ENCODE data around the gene NCCRP1. TPM values are rescaled to one million over a fixed set of nuclear protein-coding genes. Genes with fewer than 3 reads are reported as not detected.

The NCCRP1 gene, protein sequence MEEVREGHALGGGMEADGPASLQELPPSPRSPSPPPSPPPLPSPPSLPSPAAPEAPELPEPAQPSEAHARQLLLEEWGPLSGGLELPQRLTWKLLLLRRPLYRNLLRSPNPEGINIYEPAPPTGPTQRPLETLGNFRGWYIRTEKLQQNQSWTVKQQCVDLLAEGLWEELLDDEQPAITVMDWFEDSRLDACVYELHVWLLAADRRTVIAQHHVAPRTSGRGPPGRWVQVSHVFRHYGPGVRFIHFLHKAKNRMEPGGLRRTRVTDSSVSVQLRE
- polyA plus RNA-seq, result 100 to 1,000 TPM; 296 to 510 TPM

GRCh38 chr19:39196860-39197562, at the start of gene NCCRP1:
TSS of gene NCCRP1 (plus strand) at chr19:39196964. CDS start at chr19:39196983, 19 bp downstream.
- 4 to 5% methylated on average over 22 to 51 of the region's 51 CpGs for WGBS, 2 donors
- Histone ChIP-seq H3K27me3 (ENCODE audit: control insufficient read depth in 1 of 2, insufficient read depth in 2 of 2, low read length in 2 of 2) (no peaks in the 10 kb centered on the region), H3K27ac (ENCODE audit: low read depth in 2 of 2, low read length in 1 of 2) (peak within 1 kb of the TSS; percentile 73 to 83), H3K9me3 (ENCODE audit: control insufficient read depth in 2 of 2, insufficient read depth in 1 of 2, low read depth in 1 of 2, low read length in 1 of 2) (peaks cover 0 to 6% of the 10 kb centered on the region in 2 donors), H3K4me3 (ENCODE audit: low read depth in 1 of 2, low read length in 2 of 2) (peak within 1 kb of the TSS; percentile 59 to 61), H3K36me3 (ENCODE audit: control insufficient read depth in 2 of 2, insufficient read depth in 2 of 2, low read length in 1 of 2) (peaks cover 0 to 6% of the 10 kb centered on the region in 2 donors), H3K4me1 (ENCODE audit: control insufficient read depth in 2 of 2, insufficient read depth in 2 of 2, low read length in 1 of 2) (peaks cover 0 to 16% of the 10 kb centered on the region in 2 donors)

DNA sequence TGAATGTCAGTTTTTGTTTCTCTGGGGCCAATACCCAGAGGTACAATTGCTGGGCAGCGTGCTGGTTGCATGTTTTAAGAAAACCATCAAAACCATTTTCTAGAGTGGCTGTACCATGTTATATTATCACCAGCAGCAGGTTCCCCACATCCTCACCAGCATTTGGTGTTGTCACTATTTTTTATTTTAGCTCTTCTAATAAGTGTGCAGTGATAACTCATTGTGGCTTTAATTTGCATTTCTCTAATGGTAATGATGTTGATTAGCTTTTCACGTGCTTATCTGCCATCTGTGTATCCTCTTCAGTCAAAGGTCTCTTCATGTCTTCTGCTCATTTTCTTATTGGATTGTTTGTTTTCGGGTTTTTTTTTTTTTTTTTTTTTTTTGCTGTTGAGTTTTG, 49.3 kb upstream of the NCCRP1 start:
- H3K27me3 ChIP-seq (ENCODE audit: control insufficient read depth in 1 of 2, insufficient read depth in 2 of 2, low read length in 2 of 2), result no peaks in the 10 kb centered on the region
- H3K4me1 ChIP-seq (ENCODE audit: control insufficient read depth in 2 of 2, insufficient read depth in 2 of 2, low read length in 1 of 2), result peaks cover 9 to 17% of the 10 kb centered on the region in 2 donors
- 86 to 94% methylated on average over 3 of the region's 3 CpGs for WGBS, 2 donors
- H3K4me3 ChIP-seq (ENCODE audit: low read depth in 1 of 2, low read length in 2 of 2), result no peak overlapping the region
- H3K36me3 ChIP-seq (ENCODE audit: control insufficient read depth in 2 of 2, insufficient read depth in 2 of 2, low read length in 1 of 2), result no peaks in the 10 kb centered on the region
- H3K9me3 ChIP-seq (ENCODE audit: control insufficient read depth in 2 of 2, insufficient read depth in 1 of 2, low read depth in 1 of 2, low read length in 1 of 2), result no peaks in the 10 kb centered on the region
- H3K27ac ChIP-seq (ENCODE audit: low read depth in 2 of 2, low read length in 1 of 2), result no peak overlapping the region

DNA sequence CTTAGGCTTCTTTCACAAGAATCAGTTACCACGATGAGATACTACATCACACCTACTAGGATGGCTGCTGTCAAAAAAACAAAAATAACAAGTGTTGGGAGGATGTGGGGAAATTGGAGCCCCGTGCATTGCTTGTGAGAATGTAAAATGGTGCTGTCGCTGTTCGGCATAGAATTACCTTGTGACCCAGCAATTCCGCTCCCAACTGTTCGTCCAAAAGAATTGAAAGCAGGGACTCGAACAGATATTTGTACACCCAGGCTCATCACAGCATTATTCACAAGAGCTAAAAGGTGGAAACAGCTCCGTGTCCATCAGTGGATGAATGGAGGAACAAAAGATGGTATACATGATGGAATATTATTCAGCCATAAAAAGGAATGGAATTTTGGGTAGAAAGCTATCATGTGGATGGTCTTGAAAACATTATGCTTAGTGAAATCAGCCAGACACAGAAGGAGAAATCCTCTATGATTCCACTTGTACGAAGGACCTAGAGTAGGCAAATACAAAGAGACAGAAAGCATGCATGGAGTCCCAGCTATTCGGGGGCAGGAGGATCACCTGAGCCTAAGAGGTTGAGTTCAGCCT, 47.7 kb upstream of the NCCRP1 start:
- peaks cover 9 to 20% of the 10 kb centered on the region in 2 donors for H3K4me1 ChIP-seq (ENCODE audit: control insufficient read depth in 2 of 2, insufficient read depth in 2 of 2, low read length in 1 of 2)
- H3K27me3 ChIP-seq (ENCODE audit: control insufficient read depth in 1 of 2, insufficient read depth in 2 of 2, low read length in 2 of 2), result no peaks in the 10 kb centered on the region
- 96 to 98% methylated on average over 10 of the region's 10 CpGs for WGBS, 2 donors
- H3K36me3 ChIP-seq (ENCODE audit: control insufficient read depth in 2 of 2, insufficient read depth in 2 of 2, low read length in 1 of 2), result peaks cover 0 to 2% of the 10 kb centered on the region in 2 donors
- H3K4me3 ChIP-seq (ENCODE audit: low read depth in 1 of 2, low read length in 2 of 2), result no peak overlapping the region
- no peak overlapping the region for H3K27ac ChIP-seq (ENCODE audit: low read depth in 2 of 2, low read length in 1 of 2)
- H3K9me3 ChIP-seq (ENCODE audit: control insufficient read depth in 2 of 2, insufficient read depth in 1 of 2, low read depth in 1 of 2, low read length in 1 of 2), result no peaks in the 10 kb centered on the region

DNA sequence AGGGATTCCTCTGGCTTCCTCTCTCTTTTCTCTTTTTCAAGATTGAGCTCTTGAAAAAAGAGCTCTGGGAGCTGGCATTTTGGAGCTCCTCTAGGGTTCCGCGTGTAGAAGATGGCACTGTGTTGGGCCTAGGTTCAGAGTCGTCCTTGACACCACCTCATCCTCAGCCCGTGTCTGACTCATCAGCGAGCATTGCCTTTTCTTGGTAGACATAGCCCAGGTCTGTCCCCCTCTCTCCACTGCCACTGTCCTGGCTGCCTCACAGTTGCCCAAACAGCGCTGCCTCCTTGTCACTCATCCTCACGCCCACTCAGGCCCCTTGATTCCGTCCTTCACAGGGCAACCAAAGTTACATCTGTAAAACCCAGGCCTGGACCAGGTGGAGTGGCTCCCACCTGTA, 46.5 kb upstream of the NCCRP1 start:
- H3K27me3 ChIP-seq (ENCODE audit: control insufficient read depth in 1 of 2, insufficient read depth in 2 of 2, low read length in 2 of 2), result no peaks in the 10 kb centered on the region
- WGBS, 2 donors, result 93 to 94% methylated on average over 8 of the region's 8 CpGs
- H3K9me3 ChIP-seq (ENCODE audit: control insufficient read depth in 2 of 2, insufficient read depth in 1 of 2, low read depth in 1 of 2, low read length in 1 of 2), result no peaks in the 10 kb centered on the region
- H3K27ac ChIP-seq (ENCODE audit: low read depth in 2 of 2, low read length in 1 of 2), result no peak overlapping the region
- no peak overlapping the region for H3K4me3 ChIP-seq (ENCODE audit: low read depth in 1 of 2, low read length in 2 of 2)
- peaks cover 7 to 21% of the 10 kb centered on the region in 2 donors for H3K4me1 ChIP-seq (ENCODE audit: control insufficient read depth in 2 of 2, insufficient read depth in 2 of 2, low read length in 1 of 2)
- peaks cover 0 to 3% of the 10 kb centered on the region in 2 donors for H3K36me3 ChIP-seq (ENCODE audit: control insufficient read depth in 2 of 2, insufficient read depth in 2 of 2, low read length in 1 of 2)

- Histone ChIP-seq H3K9me3 (ENCODE audit: control insufficient read depth in 2 of 2, insufficient read depth in 1 of 2, low read depth in 1 of 2, low read length in 1 of 2) (no peaks in the 10 kb centered on the region), H3K27me3 (ENCODE audit: control insufficient read depth in 1 of 2, insufficient read depth in 2 of 2, low read length in 2 of 2) (no peaks in the 10 kb centered on the region), H3K4me3 (ENCODE audit: low read depth in 1 of 2, low read length in 2 of 2) (no peak overlapping the region), H3K36me3 (ENCODE audit: control insufficient read depth in 2 of 2, insufficient read depth in 2 of 2, low read length in 1 of 2) (peaks cover 0 to 5% of the 10 kb centered on the region in 2 donors), H3K4me1 (ENCODE audit: control insufficient read depth in 2 of 2, insufficient read depth in 2 of 2, low read length in 1 of 2) (peaks cover 7 to 22% of the 10 kb centered on the region in 2 donors), H3K27ac (ENCODE audit: low read depth in 2 of 2, low read length in 1 of 2) (no peak overlapping the region)
- WGBS, 2 donors, result 86 to 88% methylated on average over 26 of the region's 26 CpGs
Measured at GRCh38 chr19:39150807-39151600, 45.8 kb upstream of the NCCRP1 start.

DNA sequence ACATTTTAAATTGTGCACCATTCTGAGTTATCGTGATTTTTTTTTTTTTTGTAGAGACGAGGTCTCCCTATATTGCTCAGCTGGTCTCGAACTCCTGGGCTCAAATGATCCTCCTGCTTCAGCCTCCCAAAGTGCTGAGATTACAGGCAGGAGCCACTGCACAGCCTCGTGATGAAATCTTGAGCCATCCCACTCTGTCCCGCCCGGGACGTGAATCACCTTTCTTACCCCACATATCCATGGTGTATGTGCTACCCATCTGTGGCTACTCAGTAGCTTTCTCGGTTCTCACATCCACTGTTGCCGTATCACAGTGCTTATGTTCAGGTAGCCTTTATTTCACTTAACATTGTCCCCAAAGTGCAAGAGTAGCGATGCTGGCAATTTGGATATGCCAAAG, 44.7 kb upstream of the NCCRP1 start:
- WGBS, 2 donors, result 80 to 87% methylated on average over 10 of the region's 10 CpGs
- no peak overlapping the region for H3K4me3 ChIP-seq (ENCODE audit: low read depth in 1 of 2, low read length in 2 of 2)
- H3K36me3 ChIP-seq (ENCODE audit: control insufficient read depth in 2 of 2, insufficient read depth in 2 of 2, low read length in 1 of 2), result peaks cover 0 to 5% of the 10 kb centered on the region in 2 donors
- no peaks in the 10 kb centered on the region for H3K9me3 ChIP-seq (ENCODE audit: control insufficient read depth in 2 of 2, insufficient read depth in 1 of 2, low read depth in 1 of 2, low read length in 1 of 2)
- no peaks in the 10 kb centered on the region for H3K27me3 ChIP-seq (ENCODE audit: control insufficient read depth in 1 of 2, insufficient read depth in 2 of 2, low read length in 2 of 2)
- no peak overlapping the region for H3K27ac ChIP-seq (ENCODE audit: low read depth in 2 of 2, low read length in 1 of 2)
- peaks cover 17 to 31% of the 10 kb centered on the region in 2 donors for H3K4me1 ChIP-seq (ENCODE audit: control insufficient read depth in 2 of 2, insufficient read depth in 2 of 2, low read length in 1 of 2)

GRCh38 chr19:39154100-39154628, 42.6 kb upstream of the NCCRP1 start:
- no peaks in the 10 kb centered on the region for H3K9me3 ChIP-seq (ENCODE audit: control insufficient read depth in 2 of 2, insufficient read depth in 1 of 2, low read depth in 1 of 2, low read length in 1 of 2)
- peaks cover 0 to 10% of the 10 kb centered on the region in 2 donors for H3K36me3 ChIP-seq (ENCODE audit: control insufficient read depth in 2 of 2, insufficient read depth in 2 of 2, low read length in 1 of 2)
- no peaks in the 10 kb centered on the region for H3K27me3 ChIP-seq (ENCODE audit: control insufficient read depth in 1 of 2, insufficient read depth in 2 of 2, low read length in 2 of 2)
- no peak overlapping the region for H3K4me3 ChIP-seq (ENCODE audit: low read depth in 1 of 2, low read length in 2 of 2)
- H3K4me1 ChIP-seq (ENCODE audit: control insufficient read depth in 2 of 2, insufficient read depth in 2 of 2, low read length in 1 of 2), result peaks cover 23 to 44% of the 10 kb centered on the region in 2 donors
- 66 to 67% methylated on average over 13 of the region's 13 CpGs for WGBS, 2 donors
- H3K27ac ChIP-seq (ENCODE audit: low read depth in 2 of 2, low read length in 1 of 2), result peak overlapping the region; percentile 91 to 93

- Histone ChIP-seq H3K27ac (ENCODE audit: low read depth in 2 of 2, low read length in 1 of 2) (peak overlapping the region; percentile 89 to 91), H3K27me3 (ENCODE audit: control insufficient read depth in 1 of 2, insufficient read depth in 2 of 2, low read length in 2 of 2) (no peaks in the 10 kb centered on the region), H3K9me3 (ENCODE audit: control insufficient read depth in 2 of 2, insufficient read depth in 1 of 2, low read depth in 1 of 2, low read length in 1 of 2) (no peaks in the 10 kb centered on the region), H3K4me3 (ENCODE audit: low read depth in 1 of 2, low read length in 2 of 2) (no peak overlapping the region), H3K36me3 (ENCODE audit: control insufficient read depth in 2 of 2, insufficient read depth in 2 of 2, low read length in 1 of 2) (peaks cover 0 to 13% of the 10 kb centered on the region in 2 donors), H3K4me1 (ENCODE audit: control insufficient read depth in 2 of 2, insufficient read depth in 2 of 2, low read length in 1 of 2) (peaks cover 23 to 45% of the 10 kb centered on the region in 2 donors)
- WGBS, 2 donors, result 40 to 41% methylated on average over 11 of the region's 11 CpGs
Measured at GRCh38 chr19:39154629-39155100, 42.1 kb upstream of the NCCRP1 start.

Data from esophagus (tissue), 2 donors.